ENCODE results near the gene MADD. TPM values are rescaled to one million over a fixed set of nuclear protein-coding genes. Genes with fewer than 3 reads are reported as not detected.
A peak's percentile ranks its signal among the peaks of the same experiment; 100 is the strongest.

The MADD gene
- total and polyA plus RNA-seq, 11 donors, result 22.6 to 60.6 (median 40.2) TPM

DNA sequence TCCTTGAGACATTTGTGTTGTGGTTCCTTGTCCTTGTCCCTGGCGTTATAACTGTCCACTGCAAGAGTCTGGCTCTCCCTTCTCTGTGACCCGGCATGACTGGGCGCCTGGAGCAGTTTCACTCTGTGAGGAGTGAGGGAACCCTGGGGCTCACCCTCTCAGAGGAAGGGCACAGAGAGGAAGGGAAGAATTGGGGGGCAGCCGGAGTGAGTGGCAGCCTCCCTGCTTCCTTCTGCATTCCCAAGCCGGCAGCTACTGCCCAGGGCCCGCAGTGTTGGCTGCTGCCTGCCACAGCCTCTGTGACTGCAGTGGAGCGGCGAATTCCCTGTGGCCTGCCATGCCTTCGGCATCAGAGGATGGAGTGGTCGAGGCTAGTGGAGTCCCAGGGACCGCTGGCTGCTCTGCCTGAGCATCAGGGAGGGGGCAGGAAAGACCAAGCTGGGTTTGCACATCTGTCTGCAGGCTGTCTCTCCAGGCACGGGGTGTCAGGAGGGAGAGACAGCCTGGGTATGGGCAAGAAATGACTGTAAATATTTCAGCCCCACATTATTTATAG, 59.6 kb downstream of the MADD start:
- peaks cover 0 to 96% (median 20%) of the 10 kb centered on the region in 9 donors for H3K36me3 ChIP-seq
- peaks cover 0 to 71% (median 37%) of the 10 kb centered on the region in 12 donors for H3K4me1 ChIP-seq
- H3K27me3 ChIP-seq, result no peaks in the 10 kb centered on the region
- intact Hi-C loops (cut with DNase I), result loop anchor here in 3 of 10 donors (5.0 to 10.0 kb wide), 2 partner anchors 55 to 57 kb away; partner anchors contain the start of gene MADD (in 3 of the 3)
- peak in 3 of 5 donors; percentile 10 to 36 (median 28) for DNase-seq
- H3K27ac ChIP-seq, result peak overlapping the region; percentile 43 to 83 (median 68)
- ATAC-seq, result peak in 1 of 4 donors; percentile 2
- 26 to 43% (median 35%) methylated on average over 11 to 12 of the region's 12 CpGs for WGBS, 4 donors
- no peak for TF ChIP-seq POLR2A (IDR thresholded peaks at IDR 0.05)
- no peak overlapping the region for H3K4me3 ChIP-seq
- no peaks in the 10 kb centered on the region for H3K9me3 ChIP-seq

- Histone ChIP-seq H3K4me3 (no peak overlapping the region), H3K9me3 (no peaks in the 10 kb centered on the region), H3K36me3 (peaks cover 0 to 100% (median 19%) of the 10 kb centered on the region in 9 donors), H3K27me3 (no peaks in the 10 kb centered on the region), H3K27ac (peak overlapping the region; percentile 43 to 83 (median 68)), H3K4me1 (peaks cover 0 to 76% (median 39%) of the 10 kb centered on the region in 12 donors)
- ATAC-seq, result peak; percentile 23 to 40 (median 34)
- peak in 4 of 5 donors; percentile 48 to 71 (median 54) for DNase-seq
- intact Hi-C loops (cut with DNase I), result loop anchor here in 3 of 10 donors (5.0 to 10.0 kb wide), 2 partner anchors 55 to 58 kb away; partner anchors contain the start of gene MADD (in 3 of the 3)
- WGBS, 4 donors, result 30 to 50% (median 38%) methylated on average over 9 to 16 of the region's 16 CpGs
- TF ChIP-seq POLR2A (IDR thresholded peaks at IDR 0.05), result no peak
- TF ChIP-seq, protein P1, sequence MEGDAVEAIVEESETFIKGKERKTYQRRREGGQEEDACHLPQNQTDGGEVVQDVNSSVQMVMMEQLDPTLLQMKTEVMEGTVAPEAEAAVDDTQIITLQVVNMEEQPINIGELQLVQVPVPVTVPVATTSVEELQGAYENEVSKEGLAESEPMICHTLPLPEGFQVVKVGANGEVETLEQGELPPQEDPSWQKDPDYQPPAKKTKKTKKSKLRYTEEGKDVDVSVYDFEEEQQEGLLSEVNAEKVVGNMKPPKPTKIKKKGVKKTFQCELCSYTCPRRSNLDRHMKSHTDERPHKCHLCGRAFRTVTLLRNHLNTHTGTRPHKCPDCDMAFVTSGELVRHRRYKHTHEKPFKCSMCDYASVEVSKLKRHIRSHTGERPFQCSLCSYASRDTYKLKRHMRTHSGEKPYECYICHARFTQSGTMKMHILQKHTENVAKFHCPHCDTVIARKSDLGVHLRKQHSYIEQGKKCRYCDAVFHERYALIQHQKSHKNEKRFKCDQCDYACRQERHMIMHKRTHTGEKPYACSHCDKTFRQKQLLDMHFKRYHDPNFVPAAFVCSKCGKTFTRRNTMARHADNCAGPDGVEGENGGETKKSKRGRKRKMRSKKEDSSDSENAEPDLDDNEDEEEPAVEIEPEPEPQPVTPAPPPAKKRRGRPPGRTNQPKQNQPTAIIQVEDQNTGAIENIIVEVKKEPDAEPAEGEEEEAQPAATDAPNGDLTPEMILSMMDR (IDR thresholded peaks at IDR 0.05), result peak in 1 of 12 donors; percentile 19
Measured at GRCh38 chr11:47329987-47330931, 60.3 kb downstream of the MADD start.

DNA sequence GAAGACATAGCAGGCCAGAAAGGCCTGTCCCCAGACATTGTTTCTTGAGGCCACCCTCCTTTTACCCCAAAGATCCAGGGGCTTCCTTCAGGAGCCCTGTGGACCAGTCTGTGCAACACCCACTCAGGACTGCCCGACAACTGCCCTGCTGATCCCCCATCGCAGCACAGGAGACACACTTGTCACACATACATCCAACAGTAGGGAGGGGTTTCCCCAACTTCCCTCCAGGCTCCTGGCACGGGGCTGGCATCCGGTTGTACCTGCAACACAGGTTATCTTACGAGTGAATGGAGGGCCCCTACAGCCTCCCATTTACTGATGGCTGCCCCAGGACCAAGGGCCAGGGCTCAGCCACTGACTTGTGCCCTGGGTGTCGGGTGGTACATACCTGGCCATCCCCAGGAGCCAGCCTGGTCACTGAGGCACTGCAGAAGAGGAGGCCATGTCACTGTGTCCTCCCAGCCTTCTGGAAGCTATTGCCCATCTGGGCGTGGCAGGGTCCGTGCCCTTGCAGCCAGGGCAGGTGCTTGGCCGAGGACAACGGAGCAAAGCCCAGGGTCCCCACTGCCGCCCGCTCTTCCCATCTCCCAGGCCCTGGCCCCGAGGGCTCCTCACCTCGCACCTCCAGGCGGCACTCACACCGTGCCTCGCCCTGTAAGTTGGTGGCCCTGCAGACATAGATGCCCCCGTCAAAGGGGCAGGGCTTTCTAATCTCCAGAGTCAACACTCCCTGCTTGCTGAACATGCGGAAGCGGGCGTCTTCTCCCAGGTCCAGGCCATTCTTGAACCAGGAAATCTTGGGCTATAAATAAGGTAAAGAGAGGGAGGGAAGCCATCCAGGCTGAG, 61.7 kb downstream of the MADD start:
- WGBS, 4 donors, result 41 to 46% (median 43%) methylated on average over 21 of the region's 21 CpGs
- TF ChIP-seq POLR2A (IDR thresholded peaks at IDR 0.05), result no peak
- TF ChIP-seq, protein P1 (IDR thresholded peaks at IDR 0.05), result no peak
- peak overlapping the region in 8 of 12 donors; percentile 15 to 83 (median 67) for H3K27ac ChIP-seq
- intact Hi-C loops (cut with DNase I), result no loop called here
- DNase-seq (no peak), ATAC-seq (no peak)
- peaks cover 0 to 100% (median 15%) of the 10 kb centered on the region in 9 donors for H3K36me3 ChIP-seq
- peaks cover 0 to 83% (median 39%) of the 10 kb centered on the region in 12 donors for H3K4me1 ChIP-seq
- H3K4me3 ChIP-seq, result no peak overlapping the region
- no peaks in the 10 kb centered on the region for H3K27me3 ChIP-seq
- H3K9me3 ChIP-seq, result no peaks in the 10 kb centered on the region

DNA sequence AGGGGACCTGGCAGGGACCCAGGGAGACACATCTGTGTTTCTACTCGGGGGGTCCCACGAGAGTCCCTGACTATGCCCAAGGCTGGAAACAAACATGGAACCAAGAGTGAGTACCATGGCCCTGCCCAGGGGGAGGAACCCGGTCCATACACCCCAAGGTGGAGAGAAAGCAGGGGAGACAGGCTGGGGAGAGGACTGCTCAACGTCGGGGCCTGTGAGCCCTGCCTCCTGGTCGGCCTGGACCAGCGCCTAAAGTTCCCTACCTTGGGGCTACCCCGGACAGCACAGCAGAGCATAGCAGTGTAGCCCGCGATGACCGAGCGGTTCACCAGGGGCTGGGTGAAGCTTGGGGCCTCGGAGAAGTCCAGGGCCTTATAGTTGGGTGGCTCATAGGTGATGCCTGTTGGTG, 62.4 kb downstream of the MADD start:
- ATAC-seq, result no peak
- no peaks in the 10 kb centered on the region for H3K9me3 ChIP-seq
- no peak overlapping the region for H3K4me3 ChIP-seq
- peak in 2 of 5 donors; percentile 17 to 19 for DNase-seq
- peak overlapping the region in 8 of 12 donors; percentile 15 to 83 (median 56) for H3K27ac ChIP-seq
- WGBS, 4 donors, result 47 to 54% (median 52%) methylated on average over 11 to 13 of the region's 13 CpGs
- H3K27me3 ChIP-seq, result no peaks in the 10 kb centered on the region
- TF ChIP-seq, protein P1 (IDR thresholded peaks at IDR 0.05), result no peak
- TF ChIP-seq POLR2A (IDR thresholded peaks at IDR 0.05), result no peak
- intact Hi-C loops (cut with DNase I), result no loop called here
- peaks cover 0 to 89% (median 39%) of the 10 kb centered on the region in 12 donors for H3K4me1 ChIP-seq
- H3K36me3 ChIP-seq, result peaks cover 0 to 100% (median 15%) of the 10 kb centered on the region in 9 donors

All from heart left ventricle (tissue), 16 donors.